Measurements from ENCODE around the gene DMWD.

DNA sequence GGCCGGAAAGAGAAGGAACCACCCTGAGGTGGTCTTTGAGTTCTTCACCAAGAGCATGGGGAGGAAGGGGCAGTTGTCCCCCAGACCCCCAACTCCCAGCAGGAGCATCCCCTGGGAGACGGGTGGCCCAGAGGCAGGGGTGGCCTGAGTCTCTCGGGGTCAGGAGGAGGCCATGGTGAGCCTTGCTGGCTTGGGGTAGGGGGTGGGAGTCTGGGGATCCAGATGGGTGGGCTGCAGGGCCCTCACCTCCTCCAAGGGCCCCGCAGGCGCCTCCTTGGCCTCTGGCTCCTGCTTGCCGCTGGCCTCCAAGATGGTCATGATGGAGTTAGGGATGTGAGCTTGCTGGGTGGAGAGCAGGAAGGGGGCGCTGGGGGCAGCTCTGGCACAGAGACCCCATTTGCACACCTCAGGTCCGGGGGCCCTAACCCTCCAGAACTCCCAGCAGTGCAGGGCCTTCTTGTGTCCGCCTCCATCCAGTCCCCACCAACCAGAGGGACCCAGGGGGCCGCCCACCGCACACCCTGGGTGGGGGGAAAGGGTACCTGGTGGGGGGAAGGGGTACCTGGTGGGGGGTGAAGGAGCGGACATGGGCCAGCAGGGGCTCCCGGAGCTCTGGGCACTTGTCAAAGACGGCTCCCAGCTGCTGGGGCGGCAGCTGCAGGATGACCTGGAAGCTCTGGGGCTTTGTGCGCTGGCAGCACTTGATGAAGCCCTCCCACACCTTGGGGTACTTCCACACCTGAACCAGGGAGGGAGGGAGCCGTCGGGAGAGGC lies 23.8 kb upstream of the DMWD start:
- TF ChIP-seq, protein P1, sequence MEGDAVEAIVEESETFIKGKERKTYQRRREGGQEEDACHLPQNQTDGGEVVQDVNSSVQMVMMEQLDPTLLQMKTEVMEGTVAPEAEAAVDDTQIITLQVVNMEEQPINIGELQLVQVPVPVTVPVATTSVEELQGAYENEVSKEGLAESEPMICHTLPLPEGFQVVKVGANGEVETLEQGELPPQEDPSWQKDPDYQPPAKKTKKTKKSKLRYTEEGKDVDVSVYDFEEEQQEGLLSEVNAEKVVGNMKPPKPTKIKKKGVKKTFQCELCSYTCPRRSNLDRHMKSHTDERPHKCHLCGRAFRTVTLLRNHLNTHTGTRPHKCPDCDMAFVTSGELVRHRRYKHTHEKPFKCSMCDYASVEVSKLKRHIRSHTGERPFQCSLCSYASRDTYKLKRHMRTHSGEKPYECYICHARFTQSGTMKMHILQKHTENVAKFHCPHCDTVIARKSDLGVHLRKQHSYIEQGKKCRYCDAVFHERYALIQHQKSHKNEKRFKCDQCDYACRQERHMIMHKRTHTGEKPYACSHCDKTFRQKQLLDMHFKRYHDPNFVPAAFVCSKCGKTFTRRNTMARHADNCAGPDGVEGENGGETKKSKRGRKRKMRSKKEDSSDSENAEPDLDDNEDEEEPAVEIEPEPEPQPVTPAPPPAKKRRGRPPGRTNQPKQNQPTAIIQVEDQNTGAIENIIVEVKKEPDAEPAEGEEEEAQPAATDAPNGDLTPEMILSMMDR (IDR thresholded peaks at IDR 0.05; ENCODE audit: borderline replicate concordance, extremely low read depth, low read length, poor library complexity, severe bottlenecking), result no peak
- no peak for TF ChIP-seq EZH2 (IDR thresholded peaks at IDR 0.05; ENCODE audit: borderline replicate concordance, low read depth, low read length, severe bottlenecking)
